Myocyte (in vitro differentiated cells): Measurements from ENCODE around the gene NACA2. TPM values are rescaled to one million over a fixed set of nuclear protein-coding genes. Genes with fewer than 3 reads are reported as not detected.

Experiments used
- DNase-seq: peaks from one replicate; pipeline ENCODE4 v3.0.0-alpha.2; 2012; ENCODE audit warnings: low read depth
- total RNA-seq: library from RNA; depleted of rRNA; stranded (reverse); fragments of >200 nt; gene quantifications from 2 replicates; pipeline ENCODE4 v1.2.3, GENCODE V29; 2014

The NACA2 gene
- total RNA-seq, 1 donor from 2014 or later, result not detected

GRCh38 chr17:61551255-61551742, 39.7 kb downstream of the NACA2 start:
- DNase-seq, result peak; percentile 65

- DNase-seq, result no peak
Measured at GRCh38 chr17:61547113-61547512, 43.9 kb downstream of the NACA2 start.

GRCh38 chr17:61545335-61545938, 45.6 kb downstream of the NACA2 start:
- no peak for DNase-seq

- DNase-seq, result no peak
Measured at GRCh38 chr17:61543786-61544415, 47.1 kb downstream of the NACA2 start.

- DNase-seq, result no peak
Measured at GRCh38 chr17:61542027-61542426, 49.0 kb downstream of the NACA2 start.

- no peak for DNase-seq
Measured at GRCh38 chr17:61540874-61541273, 50.1 kb downstream of the NACA2 start.

Other genes with a start within 250 kb of the NACA2 start
- 6.5 and 7.7 TPM in 2 replicates for gene TBX2, start 191.4 kb downstream of the NACA2 start, total RNA-seq
- gene TBX4, start 138.8 kb downstream of the NACA2 start, total RNA-seq, result 0.35 and 0.78 TPM in 2 replicates